Measurements from ENCODE around the gene FAM13A.
"Not testable (repeated sequence)": the region's sequence is repeated elsewhere in the genome, so short reads cannot be mapped to it uniquely, and the experiment has no call there.

The FAM13A gene

DNA sequence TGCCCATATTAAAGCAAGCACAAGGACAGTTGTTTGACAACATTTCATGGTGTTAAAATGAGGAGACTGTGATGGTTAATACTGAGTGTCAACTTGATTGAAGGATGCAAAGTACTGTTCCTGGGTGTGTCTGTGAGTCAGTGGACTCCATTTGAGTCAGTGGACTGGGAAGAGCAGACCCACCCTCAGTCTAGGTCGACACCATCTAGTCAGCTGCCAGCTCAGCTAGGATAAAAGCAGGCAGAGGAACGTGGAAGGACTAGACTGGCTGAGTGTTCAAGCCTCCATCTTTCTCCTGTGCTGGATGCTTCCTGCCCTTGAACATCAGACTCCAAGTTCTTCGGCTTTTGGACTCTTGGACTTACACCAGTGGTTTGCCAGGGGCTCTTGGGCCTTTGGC lies 203.4 kb downstream of the FAM13A start:
- H3K27me3 Mint-ChIP-seq, H3K9me3 Mint-ChIP-seq, H3K4me1 Mint-ChIP-seq, DNase-seq, H3K4me3 Mint-ChIP-seq, ATAC-seq, H3K27ac Mint-ChIP-seq: not testable (repeated sequence)

GRCh38 chr4:88846206-88846790 lies 210.7 kb downstream of the FAM13A start:
- ATAC-seq (no peak), DNase-seq (no peak)
- no peaks in the 10 kb centered on the region for H3K4me1 Mint-ChIP-seq
- H3K4me3 Mint-ChIP-seq = no peak overlapping the region
- no peaks in the 10 kb centered on the region for H3K27me3 Mint-ChIP-seq
- H3K9me3 Mint-ChIP-seq = no peaks in the 10 kb centered on the region
- H3K27ac Mint-ChIP-seq = no peak overlapping the region

DNA sequence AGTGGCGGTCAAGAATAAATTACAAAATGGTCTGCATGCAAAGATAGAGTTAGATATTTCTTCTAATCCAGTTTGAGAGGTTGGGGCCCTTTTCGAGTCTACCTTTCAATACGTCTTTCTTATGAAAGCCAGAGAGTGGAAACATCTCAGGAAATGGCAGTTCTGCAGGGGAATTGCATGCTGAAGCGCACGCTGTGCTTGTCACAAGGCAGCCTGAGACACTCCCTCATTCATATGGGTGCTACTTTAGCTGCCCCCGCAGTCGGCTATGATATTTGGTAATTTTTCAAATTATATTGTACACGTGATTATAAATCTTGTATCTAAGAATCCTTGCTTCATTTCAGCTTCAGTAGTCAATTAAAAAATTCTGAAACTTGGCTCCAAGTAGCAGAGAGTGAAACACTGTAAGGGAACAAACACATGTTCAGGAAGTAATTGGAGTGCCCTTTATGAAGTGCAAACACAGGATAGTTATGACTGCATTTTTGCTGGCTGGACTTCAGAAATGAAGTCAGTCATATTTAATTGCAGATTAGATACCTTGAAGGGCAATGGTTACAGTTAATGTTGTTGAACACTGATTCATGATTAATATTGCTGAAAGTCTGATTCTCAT lies 213.8 kb downstream of the FAM13A start:
- ATAC-seq (no peak), DNase-seq (no peak)
- no peaks in the 10 kb centered on the region for H3K9me3 Mint-ChIP-seq

DNA sequence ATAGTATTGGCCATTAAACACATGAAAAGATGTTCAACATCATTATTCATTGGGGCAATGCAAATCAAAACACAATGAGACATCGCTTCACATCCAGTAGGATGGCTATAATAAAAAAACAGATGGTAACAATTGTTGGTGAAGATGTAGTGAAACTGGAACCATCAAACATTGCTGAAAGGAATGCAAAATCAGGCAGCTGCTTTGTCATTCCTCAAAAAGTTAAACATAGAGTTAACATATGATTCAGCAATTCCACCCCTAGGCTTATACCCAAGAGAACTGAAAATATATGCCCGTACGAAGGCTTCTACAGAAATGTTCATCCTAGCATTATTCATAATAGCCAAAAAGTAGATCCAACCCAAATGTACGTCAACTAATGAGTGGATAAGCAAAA lies 215.3 kb downstream of the FAM13A start:
- H3K4me1 Mint-ChIP-seq = no peaks in the 10 kb centered on the region
- H3K27me3 Mint-ChIP-seq = no peaks in the 10 kb centered on the region
- no peak for ATAC-seq
- no peaks in the 10 kb centered on the region for H3K9me3 Mint-ChIP-seq
- no peak overlapping the region for H3K4me3 Mint-ChIP-seq
- DNase-seq = no peak
- no peak overlapping the region for H3K27ac Mint-ChIP-seq

More for the DNA sequence above, 213.8 kb downstream of the FAM13A start:
- H3K4me3 Mint-ChIP-seq = no peak overlapping the region
- H3K27ac Mint-ChIP-seq = no peak overlapping the region
- no peaks in the 10 kb centered on the region for H3K4me1 Mint-ChIP-seq
- H3K27me3 Mint-ChIP-seq = no peaks in the 10 kb centered on the region

DNA sequence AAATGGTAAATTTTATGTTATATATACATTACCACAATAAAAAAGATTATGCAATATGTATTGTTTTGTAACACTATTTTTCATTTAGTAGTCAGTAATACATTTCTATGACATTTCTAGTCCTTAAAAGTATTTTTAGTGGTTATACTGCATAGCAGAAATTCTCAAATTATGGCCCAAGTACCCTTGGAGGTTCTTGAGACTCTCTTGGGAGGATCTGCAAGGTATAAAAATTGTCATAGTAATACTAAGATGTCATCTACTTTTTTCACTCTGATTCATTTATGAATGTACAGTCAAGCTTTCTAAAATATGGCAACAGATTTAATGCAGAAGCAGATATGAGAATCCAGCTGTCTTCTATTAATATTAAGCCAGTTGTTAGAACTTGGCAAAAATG lies 220.8 kb downstream of the FAM13A start:
- Mint-ChIP-seq H3K27ac (no peak overlapping the region), H3K4me1 (no peaks in the 10 kb centered on the region), H3K9me3 (no peaks in the 10 kb centered on the region), H3K27me3 (no peaks in the 10 kb centered on the region), H3K4me3 (no peak overlapping the region)
- ATAC-seq (no peak), DNase-seq (no peak)

- ATAC-seq = no peak
These were observed 226.0 kb downstream of the FAM13A start for GRCh38 chr4:88831031-88831430.

DNA sequence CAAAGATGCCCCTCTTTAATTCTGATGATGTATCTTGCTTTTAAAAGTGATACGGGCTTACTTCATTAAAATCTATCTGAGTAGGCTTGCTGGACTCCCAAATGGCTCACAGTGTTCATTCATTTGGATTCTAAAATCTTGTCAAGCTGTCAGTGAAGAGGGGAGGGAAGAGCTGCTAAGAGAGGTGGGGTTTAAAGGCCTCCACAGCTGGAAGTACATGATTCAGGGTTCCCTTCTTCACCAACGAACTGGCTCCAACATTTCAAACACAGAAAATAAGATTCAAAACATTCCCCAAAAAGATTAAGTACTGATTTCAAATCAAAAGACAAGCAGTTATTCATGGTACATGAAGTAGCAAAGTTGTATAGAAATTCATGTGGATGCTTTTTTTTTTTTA lies 226.4 kb downstream of the FAM13A start:
- Mint-ChIP-seq H3K4me3 (no peak overlapping the region), H3K27me3 (no peaks in the 10 kb centered on the region), H3K4me1 (no peaks in the 10 kb centered on the region), H3K9me3 (no peaks in the 10 kb centered on the region), H3K27ac (no peak overlapping the region)
- DNase-seq (no peak), ATAC-seq (no peak)

More at GRCh38 chr4:88831031-88831430, 226.0 kb downstream of the FAM13A start:
- Mint-ChIP-seq H3K4me1 (no peaks in the 10 kb centered on the region), H3K27ac (no peak overlapping the region), H3K27me3 (no peaks in the 10 kb centered on the region), H3K9me3 (no peaks in the 10 kb centered on the region), H3K4me3 (no peak overlapping the region)
- DNase-seq = no peak

DNA sequence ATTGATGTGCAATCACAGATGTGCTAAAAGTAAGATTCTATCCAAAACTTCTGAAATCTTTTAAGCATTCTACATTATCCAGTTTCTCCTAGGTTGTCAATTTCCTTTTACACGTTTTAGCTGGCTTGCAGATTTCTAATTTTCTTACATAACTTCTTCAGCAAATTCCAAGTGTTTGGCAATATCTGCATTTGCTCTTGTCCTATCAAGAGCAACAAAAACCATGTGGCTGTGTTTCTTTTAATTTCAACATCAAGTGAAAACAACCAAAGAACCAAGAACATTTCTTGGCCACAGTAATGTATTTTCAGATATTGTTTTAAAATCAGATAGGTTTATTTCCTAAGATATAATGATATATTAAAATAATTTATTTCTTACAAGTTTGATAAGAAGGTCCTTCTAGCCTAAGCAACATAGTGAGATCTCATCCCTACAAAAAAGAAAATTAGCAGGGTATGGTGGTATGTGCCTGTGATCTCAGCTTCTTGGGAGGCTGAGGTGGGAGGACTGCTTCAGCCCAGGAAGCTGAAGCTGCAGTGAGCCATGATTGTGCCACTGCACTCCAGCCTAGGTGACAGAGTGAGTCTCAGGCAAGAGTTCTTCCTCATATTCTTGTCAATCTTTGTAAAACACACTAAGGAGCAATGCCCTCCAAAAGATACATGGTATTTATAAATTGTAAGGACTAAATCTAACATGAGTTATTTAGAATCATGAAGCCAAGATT lies 228.0 kb downstream of the FAM13A start:
- Mint-ChIP-seq H3K9me3 (no peaks in the 10 kb centered on the region), H3K27me3 (no peaks in the 10 kb centered on the region)
- DNase-seq = no peak

DNA sequence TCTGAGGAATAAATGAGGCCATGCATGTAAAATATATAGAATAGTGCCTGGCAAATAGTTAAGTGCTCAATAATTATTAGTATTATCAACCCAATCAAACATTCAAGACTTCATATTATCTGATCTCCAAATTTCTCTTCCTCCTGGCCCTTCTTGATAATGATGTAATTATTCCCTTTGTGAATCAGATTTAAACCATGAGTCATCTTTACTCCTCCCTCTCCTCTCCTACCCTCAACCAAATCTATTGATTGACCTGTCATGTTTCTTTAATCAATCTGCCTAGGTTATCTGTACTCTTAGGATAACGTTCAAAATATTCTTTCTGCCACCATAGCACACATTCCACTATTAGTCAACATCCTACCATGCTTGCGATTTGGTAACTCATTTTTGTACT lies 229.5 kb downstream of the FAM13A start:
- peaks cover 6% of the 10 kb centered on the region for H3K4me1 Mint-ChIP-seq
- ATAC-seq = no peak
- H3K27ac Mint-ChIP-seq = no peak overlapping the region
- H3K9me3 Mint-ChIP-seq = no peaks in the 10 kb centered on the region
- H3K4me3 Mint-ChIP-seq = no peak overlapping the region
- H3K27me3 Mint-ChIP-seq = no peaks in the 10 kb centered on the region
- no peak for DNase-seq

More for the DNA sequence above, 228.0 kb downstream of the FAM13A start:
- no peak overlapping the region for H3K4me3 Mint-ChIP-seq
- ATAC-seq = no peak
- no peaks in the 10 kb centered on the region for H3K4me1 Mint-ChIP-seq
- H3K27ac Mint-ChIP-seq = no peak overlapping the region

GRCh38 chr4:88826771-88827170 lies 230.2 kb downstream of the FAM13A start:
- H3K27me3 Mint-ChIP-seq = no peaks in the 10 kb centered on the region
- H3K4me3 Mint-ChIP-seq = no peak overlapping the region
- H3K4me1 Mint-ChIP-seq = peaks cover 6% of the 10 kb centered on the region
- no peak overlapping the region for H3K27ac Mint-ChIP-seq
- no peak for ATAC-seq
- no peak for DNase-seq
- no peaks in the 10 kb centered on the region for H3K9me3 Mint-ChIP-seq

DNA sequence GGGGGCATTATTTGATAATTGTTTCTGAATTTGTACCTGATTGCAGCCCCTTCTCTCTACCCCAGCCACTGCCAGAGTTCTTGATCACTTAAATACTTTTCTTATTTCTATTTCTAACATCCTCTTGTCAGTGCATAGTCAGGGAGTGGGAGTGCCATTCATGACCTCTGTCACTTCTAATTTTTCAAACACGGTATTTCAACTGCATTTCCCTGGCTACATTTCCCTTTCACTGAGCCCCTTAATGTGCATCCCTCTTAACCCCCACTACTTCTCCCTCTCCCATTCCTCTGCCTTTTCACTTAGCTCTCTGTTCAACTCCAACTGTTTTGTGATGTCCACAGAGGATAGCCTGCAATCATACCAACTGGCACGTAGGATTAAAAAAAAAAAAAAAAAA lies 231.1 kb downstream of the FAM13A start:
- no peak for DNase-seq
- Mint-ChIP-seq H3K9me3 (no peaks in the 10 kb centered on the region), H3K4me3 (no peak overlapping the region)

DNA sequence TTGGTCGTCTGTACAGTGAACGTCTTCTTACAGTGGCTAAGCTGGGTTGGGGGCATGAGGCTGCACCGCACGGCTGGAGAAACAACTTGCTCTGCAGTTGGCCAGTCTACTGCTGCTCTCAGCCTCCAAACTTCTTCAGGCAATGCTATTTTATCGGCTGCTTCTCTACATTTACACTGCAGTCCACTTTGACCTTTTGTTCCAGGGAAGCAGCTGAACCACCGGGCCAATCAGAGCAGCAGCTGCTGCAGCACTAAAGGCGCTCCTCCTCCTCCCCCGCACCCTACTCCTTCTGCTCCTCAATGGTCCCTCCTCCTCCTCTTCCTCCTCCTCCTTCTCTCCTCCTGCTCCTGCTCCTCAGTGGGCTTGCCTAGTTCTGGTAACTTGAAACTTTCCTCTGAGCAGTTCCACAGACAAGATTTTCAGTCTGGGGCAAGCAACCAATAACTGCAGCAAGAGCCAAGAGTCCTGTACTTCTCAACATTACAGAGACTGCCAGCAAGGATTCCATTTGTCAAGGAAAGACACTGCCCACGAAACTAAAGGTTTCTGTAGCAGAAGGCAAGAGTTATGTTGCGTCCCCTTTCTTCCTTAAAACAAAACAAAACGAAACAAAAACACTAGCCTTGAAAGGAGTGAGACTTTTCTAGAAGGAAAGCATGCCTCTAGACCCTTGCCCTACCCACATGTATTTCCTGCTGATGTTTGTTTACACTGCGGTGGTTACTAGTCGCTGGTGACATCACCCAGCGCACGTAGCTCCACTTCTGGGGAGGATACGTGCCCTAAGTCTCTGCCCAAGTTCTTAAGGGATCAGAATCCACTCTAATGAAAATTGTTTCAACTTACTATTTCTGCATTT lies 233.7 kb downstream of the FAM13A start:
- Mint-ChIP-seq H3K27me3 (no peaks in the 10 kb centered on the region), H3K27ac (peak overlapping the region; percentile 93 to 96), H3K4me3 (peak overlapping the region; percentile 84 to 92), H3K4me1 (peaks cover 20% of the 10 kb centered on the region), H3K9me3 (no peaks in the 10 kb centered on the region)
- ATAC-seq (peak; percentile 99), DNase-seq (peak; percentile 41 to 69)

More for the DNA sequence above, 231.1 kb downstream of the FAM13A start:
- ATAC-seq = no peak
- H3K27ac Mint-ChIP-seq = no peak overlapping the region
- peaks cover 6% of the 10 kb centered on the region for H3K4me1 Mint-ChIP-seq
- no peaks in the 10 kb centered on the region for H3K27me3 Mint-ChIP-seq

GRCh38 chr4:88822034-88822789 lies 234.8 kb downstream of the FAM13A start:
- DNase-seq (no peak), ATAC-seq (no peak)
- Mint-ChIP-seq H3K27me3 (no peaks in the 10 kb centered on the region), H3K27ac (no peak overlapping the region), H3K4me3 (peak overlapping the region; percentile 1 to 84), H3K9me3 (no peaks in the 10 kb centered on the region), H3K4me1 (peaks cover 21% of the 10 kb centered on the region)

GRCh38 chr4:88821522-88821921 lies 235.5 kb downstream of the FAM13A start:
- H3K9me3 Mint-ChIP-seq = no peaks in the 10 kb centered on the region
- H3K27me3 Mint-ChIP-seq = no peaks in the 10 kb centered on the region
- H3K27ac Mint-ChIP-seq = no peak overlapping the region
- DNase-seq = no peak
- no peak for ATAC-seq
- H3K4me1 Mint-ChIP-seq = peaks cover 21% of the 10 kb centered on the region
- H3K4me3 Mint-ChIP-seq = no peak overlapping the region

All from stimulated activated naive CD8-positive, alpha-beta T cell treated with anti-CD3 and anti-CD28 coated beads, Interleukin-15, amount 100 ng/mL, for 72 hours (primary cell).